Neural progenitor cell (in vitro differentiated cells): ENCODE results near the gene HEXIM2.

Source experiments
- EZH2 ChIP-seq: fragments of 200-600 bp; sonication (generic); IDR thresholded peaks from 2 replicates; pipeline ENCODE4 v1.6.1; 2017; ENCODE audit warnings: antibody characterized with exemption, mild to moderate bottlenecking, moderate library complexity
- TF ChIP-seq, protein P1 (sequence below): fragments of 200-600 bp; sonication (generic); IDR thresholded peaks from 2 replicates; pipeline ENCODE4 v1.5.1; 2017; ENCODE audit warnings: antibody characterized with exemption, mild to moderate bottlenecking

DNA sequence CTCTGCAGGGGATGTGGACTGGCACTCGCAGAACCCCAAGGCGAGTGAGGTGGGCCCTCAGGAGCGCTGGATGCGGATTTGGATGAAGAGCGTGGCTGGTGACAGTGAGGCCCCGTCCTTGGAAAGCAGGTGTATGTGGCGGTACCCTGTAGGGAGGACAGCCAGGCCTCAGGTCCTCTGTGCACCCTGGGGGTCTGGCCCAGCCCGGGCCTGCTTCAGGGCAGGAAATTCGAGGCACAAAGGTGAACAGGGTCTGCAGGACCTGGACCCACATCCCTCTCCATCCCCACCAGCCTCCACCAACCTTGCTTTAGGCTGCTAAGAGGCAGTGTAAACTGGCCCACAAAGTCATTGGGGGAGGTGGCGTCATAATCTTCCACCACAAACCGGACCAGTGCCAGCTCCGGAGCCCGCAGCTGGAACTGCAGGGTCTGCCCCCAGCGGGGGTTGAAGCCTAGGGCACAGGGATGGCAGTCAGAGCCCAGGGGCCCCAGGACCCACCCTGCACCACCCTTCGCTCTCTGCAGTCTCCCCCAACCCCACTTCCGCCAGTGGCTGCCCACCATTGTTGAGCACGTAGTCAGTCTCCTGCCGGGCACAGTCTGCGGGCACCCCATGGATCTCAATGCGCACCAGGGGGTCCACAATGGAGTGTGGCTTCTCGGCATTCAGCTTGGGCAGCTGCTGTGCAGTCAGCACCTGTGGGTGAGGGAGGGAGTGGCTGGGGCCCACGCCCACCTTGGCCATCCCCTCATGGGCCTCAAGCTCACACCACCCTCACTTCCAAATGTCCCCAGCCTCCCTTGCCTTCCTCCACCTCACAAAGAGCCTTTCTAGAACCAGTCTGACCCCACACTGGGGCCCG lies 48.9 kb upstream of the HEXIM2 start:
- TF ChIP-seq, protein P1, sequence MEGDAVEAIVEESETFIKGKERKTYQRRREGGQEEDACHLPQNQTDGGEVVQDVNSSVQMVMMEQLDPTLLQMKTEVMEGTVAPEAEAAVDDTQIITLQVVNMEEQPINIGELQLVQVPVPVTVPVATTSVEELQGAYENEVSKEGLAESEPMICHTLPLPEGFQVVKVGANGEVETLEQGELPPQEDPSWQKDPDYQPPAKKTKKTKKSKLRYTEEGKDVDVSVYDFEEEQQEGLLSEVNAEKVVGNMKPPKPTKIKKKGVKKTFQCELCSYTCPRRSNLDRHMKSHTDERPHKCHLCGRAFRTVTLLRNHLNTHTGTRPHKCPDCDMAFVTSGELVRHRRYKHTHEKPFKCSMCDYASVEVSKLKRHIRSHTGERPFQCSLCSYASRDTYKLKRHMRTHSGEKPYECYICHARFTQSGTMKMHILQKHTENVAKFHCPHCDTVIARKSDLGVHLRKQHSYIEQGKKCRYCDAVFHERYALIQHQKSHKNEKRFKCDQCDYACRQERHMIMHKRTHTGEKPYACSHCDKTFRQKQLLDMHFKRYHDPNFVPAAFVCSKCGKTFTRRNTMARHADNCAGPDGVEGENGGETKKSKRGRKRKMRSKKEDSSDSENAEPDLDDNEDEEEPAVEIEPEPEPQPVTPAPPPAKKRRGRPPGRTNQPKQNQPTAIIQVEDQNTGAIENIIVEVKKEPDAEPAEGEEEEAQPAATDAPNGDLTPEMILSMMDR = no peak
- no peak for TF ChIP-seq EZH2
